Measurements from ENCODE around the gene PIGX.

Gene PIGX

GRCh38 chr3:196711838-196712513, at the start of gene PIGX, which contains the start of gene CEP19:
Gene PIGX (plus strand): TSS chr3:196712377.
Gene CEP19 (minus strand): TSS chr3:196712250. CDS start chr3:196708657, 3,593 bp downstream.
- peak; percentile 84 for DNase-seq (ENCODE audit: low read depth)

- peak; percentile 55 for DNase-seq (ENCODE audit: low read depth)
Measured at GRCh38 chr3:196662711-196663571, 49.2 kb upstream of the PIGX start.

DNA sequence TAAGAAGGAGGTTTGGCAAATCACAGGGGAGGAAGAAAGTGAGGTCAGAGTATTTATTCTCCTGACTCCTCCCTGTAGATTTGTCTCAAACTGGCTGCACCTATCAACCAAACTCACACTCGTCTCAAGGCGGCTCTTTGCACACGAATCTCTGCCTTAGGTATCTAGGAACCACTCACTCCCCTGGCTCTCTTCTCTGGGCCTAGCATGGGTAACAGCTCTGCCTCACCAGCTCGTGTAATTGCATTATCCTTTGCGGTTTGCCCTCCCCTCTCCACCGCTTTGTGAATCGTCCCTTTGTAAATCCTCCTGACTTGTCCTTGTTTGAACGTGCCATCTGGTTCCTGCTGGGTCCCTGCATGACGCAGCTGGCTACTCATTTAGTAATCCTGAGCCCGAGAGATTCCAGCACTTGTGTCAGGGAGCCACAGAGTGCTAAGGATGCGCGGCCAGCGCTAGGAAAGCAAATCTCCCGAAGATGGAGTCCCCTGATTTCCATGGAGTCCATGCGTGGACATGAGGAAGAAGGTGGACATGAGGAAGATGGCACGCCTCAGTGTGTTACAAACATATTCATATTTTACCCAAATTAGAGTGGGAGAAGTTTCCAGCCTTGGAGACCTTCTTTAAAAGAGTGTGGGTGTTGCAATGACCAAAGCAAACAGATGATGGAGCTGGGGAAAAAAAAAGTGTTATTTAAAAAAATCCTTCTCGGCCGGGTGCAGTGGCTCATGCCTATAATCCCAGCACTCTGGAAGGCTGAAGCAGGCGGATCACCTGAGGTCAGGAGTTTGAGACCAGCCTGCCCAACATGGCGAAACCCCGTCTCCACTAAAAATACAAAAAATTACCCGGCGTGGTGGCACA, 45.9 kb upstream of the PIGX start:
- peak; percentile 74 for DNase-seq (ENCODE audit: low read depth)

DNA sequence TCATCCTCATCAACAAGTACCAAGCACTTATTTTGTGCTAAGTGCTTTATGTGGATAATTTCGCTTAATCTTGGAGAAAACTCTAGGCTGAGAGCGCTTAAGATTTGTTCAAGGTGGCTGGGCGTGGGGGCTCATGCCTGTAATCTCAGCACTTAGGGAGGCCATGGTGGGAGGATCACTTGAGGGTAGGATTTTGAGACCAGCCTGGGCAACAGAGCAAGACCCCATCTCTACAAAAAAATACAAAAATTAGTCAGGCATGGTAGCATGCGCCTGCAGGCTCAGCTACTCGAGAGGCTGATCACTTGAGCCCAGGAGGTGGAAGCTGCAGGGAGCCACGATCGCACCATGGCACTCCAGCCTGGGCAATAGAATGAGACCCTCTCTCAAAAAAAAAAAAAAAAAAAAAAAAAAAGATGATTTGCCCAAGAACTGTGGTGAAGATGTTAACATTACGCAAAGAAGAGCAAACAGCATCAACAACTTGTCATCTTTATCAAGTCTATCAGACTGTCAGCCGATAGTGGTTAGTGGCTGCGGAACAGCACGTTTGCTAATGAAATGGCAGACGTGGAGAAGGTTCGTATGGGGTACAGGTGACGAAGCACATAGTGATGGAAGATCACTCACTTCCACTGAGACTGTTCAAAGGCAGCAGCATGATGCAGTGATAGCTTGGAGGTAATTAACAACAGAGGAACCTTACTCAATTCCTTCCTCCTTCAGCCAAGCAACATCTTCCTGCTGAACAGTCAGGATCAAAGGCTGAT, 44.9 kb upstream of the PIGX start:
- DNase-seq (ENCODE audit: low read depth) = no peak

DNA sequence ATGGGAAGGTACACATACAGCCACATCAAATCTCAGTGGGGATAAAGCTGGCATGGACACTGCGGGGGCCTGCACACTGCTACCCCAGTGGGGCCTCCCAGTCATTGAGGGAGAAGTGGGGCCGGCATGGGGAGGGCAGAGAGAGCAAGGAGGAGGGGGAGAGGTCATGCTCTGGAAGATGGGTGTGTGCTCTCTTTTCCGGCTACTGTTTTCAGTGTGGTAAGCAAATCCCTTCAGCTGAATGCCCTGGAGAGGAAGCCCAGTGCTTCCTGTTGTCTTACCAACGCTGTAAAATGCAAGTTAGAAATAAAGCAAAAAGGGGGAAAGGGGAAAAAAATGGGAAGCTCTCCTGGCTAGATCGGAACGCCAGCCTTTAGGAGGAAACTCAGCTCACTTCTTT, 41.8 kb upstream of the PIGX start:
- no peak for DNase-seq (ENCODE audit: low read depth)

GRCh38 chr3:196673632-196674031, 38.5 kb upstream of the PIGX start:
- DNase-seq (ENCODE audit: low read depth) = no peak

GRCh38 chr3:196677353-196677752, 34.8 kb upstream of the PIGX start:
- no peak for DNase-seq (ENCODE audit: low read depth)

DNA sequence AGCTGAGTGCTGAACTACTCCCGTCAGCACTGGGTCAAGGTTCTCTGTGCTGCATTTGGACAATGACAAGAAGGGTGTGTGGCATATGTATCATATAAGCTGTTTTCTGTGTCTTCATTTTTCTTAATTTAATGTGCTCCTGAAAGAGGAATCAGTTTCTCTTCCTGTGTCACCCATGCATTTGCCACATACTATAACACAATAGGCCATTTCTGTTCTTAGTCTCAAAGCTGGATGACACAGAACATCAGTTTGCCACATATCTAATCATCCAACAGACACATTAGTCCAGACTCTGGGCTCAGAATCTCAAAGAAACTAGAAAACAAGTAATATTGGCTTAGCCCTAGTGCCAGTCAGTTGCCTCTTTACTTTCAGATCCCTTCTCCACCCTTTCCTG, 34.2 kb upstream of the PIGX start:
- no peak for DNase-seq (ENCODE audit: low read depth)

GRCh38 chr3:196684548-196685407, 27.4 kb upstream of the PIGX start:
- DNase-seq (ENCODE audit: low read depth) = peak; percentile 67

DNA sequence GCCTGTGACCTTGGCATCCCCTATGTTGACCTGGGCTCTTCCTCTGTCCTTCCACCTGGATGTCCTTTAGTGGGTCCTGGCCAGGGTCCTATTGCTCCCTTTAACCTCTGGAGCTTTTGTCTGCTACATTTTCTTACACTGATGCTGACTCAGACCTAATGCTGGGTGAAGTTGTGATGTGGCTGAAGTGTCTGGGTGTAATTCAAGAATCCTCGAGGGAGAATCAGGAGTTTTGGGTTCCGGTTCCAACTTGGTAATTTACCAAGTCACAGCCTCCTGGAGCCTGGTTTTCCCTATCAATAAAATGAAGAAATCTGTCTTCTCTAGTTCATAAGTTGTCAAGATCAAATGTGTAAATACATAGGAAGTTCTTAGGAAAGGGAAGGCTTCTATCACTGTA, 25.7 kb upstream of the PIGX start:
- no peak for DNase-seq (ENCODE audit: low read depth)

DNA sequence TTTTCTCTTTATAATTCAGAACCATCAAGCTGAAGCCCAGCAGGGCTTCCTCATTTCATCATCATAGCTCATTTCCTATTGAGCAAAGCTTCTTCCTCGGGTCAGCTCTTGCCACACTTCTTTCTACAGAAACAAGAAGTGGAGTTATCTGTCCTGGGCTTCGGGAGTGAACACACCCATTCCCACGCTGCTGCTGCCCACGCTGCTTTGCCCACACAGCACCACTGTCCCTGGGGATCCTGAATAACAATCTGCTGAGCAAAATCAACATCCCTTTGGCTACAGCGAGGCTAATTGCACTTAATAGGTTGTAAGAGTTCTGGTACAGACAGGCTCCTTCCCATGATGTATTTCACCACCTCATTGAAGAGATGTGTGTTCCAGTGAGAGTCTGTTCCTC, 23.8 kb upstream of the PIGX start:
- peak; percentile 67 for DNase-seq (ENCODE audit: low read depth)

DNA sequence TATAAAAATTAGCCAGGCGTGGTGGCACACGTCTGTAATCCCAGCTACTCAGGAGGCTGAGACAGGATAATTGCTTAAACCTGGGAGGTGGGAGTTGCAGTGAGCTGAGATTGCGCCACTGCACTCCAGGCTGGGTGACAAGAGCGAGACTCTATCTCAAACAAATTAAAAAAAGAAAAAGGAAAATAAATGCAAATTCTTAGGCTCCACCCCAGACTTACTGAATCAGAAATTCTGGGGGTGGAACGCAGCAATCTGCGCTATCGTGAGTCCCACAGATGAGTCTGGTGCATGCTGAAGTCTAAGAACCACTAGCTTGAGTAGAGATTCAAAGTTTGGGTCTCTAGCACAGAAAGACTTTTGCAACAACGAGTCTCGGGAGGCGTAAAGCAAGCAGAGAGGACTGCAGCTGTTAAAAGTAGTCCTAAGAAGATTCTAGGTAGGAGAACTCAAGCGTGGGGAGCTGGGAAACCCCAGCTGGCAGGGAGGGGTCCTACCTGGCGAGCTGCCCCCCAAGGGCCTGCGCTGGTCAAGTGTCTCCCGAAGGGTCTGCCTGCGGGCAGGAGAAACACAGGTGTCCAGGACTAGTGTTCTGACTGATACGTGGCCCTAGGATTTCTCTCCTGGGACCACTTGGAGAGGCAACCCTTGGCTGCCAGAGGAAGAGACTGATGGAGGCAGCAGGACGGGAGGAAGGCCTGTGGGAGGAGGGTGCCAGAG, 22.1 kb upstream of the PIGX start:
- no peak for DNase-seq (ENCODE audit: low read depth)

GRCh38 chr3:196691386-196691785, 20.8 kb upstream of the PIGX start:
- no peak for DNase-seq (ENCODE audit: low read depth)

DNA sequence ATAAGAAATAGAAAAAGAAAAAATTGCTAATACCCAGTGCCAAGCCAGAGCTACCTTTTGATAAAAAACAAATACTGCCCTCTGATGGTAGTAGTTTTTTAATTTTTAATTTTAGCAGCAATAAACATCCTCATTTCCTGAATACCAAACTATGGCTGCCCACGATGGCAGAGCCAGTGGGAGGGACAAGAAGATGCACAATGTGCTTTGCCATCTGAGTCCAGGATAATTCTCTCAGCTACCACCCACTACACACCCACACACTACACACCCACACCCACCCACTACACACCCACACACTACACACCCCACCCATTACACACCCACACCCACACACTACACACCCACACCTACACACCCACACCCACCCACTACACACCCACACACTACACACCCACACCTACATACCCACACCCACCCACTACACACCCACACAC, 18.0 kb upstream of the PIGX start:
- DNase-seq (ENCODE audit: low read depth) = peak; percentile 37

GRCh38 chr3:196694941-196695848, 17.0 kb upstream of the PIGX start:
- DNase-seq (ENCODE audit: low read depth) = no peak

DNA sequence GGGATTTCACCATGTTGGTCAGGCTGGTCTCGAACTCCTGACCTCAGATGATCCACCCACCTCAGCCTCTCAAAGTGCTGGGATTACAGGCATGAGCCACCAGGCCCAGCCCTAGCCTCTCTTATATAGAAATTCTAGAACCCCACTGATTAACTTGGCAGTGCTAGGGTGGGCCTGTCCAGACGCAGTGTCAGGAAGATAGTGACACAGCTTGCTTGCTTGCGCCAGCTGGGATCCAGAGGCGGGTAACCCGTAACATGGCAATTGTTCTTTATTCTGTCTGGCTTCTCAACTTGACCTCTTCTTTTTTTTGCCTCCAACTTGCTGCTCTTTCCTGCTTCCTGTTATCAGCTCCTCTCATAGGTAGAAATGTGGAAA, 16.3 kb upstream of the PIGX start:
- DNase-seq (ENCODE audit: low read depth) = no peak

- no peak for DNase-seq (ENCODE audit: low read depth)
Measured at GRCh38 chr3:196697270-196697669, 14.9 kb upstream of the PIGX start.

DNA sequence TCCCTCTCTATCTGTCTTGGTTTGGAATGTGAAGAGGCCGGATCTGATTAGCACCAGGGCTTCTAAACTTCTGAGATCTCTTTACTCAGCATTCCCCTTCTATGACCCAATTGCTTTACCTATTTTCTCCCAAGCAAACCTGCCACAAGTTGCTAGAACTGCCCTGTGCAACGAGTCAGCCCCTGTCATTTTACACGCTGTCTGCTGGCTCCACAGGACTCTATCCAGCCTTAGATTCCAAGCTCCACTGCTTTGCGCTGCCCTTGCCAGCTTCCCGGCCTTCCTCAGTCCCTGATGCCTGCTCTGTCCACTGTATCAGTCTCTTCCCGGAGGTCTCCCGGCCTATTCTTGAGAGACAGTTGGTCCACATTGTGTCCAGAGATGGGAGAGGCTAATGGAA, 12.4 kb upstream of the PIGX start:
- no peak for DNase-seq (ENCODE audit: low read depth)

DNA sequence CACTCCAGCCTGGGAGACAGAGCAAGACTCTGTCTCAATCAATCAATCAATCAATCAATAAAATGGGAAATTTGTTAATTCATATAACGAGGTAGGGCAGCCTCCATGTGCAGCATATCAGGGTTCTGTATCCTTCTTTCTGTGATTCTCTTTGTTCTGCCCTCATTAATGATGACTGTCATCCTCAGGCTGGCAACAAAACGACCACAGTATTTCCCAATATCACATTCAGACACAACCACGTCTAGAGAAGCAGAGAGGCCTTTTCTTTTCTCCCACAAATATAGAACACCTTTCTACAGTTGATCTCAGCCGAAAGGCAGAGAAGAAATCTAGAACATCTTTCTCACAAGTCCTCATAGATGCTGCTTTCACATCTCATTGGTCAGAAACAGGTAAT, 11.4 kb upstream of the PIGX start:
- DNase-seq (ENCODE audit: low read depth) = no peak

All from EH (cell line).